NCI-H524 (cell line): ENCODE data around the gene SLC25A29.
A peak's percentile ranks its signal among the peaks of the same experiment; 100 is the strongest.
"Not testable (repeated sequence)": the region's sequence is repeated elsewhere in the genome, so short reads cannot be mapped to it uniquely, and the experiment has no call there.

Experiments
- DNase-seq, 2 experiments: peaks; one replicate each; lab custom pipeline; 2025; lab: John Stamatoyannopoulos, UW

Gene SLC25A29

DNA sequence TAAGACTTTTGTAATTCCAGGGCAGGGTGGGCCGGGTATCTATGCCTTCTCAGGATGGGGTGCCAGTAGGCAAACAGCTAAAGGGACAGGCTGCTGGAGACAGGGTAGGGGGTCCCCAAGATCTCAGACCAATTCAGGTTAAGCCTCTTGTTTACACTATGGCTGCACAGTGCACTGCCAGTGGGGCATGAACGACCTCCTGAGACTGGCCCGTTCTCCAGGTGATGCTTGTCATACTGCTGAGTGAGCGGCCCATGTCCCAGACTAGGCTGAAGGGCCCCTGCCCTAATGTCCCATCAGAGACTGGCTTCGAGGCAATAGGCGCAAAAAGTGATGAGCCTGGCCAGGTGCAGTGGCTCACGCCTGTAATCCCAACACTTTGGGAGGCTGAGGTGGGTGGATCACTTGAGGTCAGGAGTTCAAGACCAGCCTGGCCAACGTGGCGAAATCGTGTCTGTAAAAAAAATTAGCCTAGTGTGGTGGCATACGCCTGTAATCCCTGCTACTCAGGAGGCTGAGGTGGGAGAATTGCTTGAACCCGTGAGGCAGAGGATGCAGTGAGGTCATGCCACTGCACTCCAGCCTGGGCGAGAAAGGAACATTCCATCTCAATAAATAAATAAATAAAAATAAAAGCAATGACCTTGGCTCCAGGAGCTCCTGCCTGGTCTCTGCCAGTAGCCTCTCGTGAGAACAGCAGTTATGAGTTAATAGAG lies 12.6 kb downstream of the SLC25A29 start:
- no peak for DNase-seq

DNA sequence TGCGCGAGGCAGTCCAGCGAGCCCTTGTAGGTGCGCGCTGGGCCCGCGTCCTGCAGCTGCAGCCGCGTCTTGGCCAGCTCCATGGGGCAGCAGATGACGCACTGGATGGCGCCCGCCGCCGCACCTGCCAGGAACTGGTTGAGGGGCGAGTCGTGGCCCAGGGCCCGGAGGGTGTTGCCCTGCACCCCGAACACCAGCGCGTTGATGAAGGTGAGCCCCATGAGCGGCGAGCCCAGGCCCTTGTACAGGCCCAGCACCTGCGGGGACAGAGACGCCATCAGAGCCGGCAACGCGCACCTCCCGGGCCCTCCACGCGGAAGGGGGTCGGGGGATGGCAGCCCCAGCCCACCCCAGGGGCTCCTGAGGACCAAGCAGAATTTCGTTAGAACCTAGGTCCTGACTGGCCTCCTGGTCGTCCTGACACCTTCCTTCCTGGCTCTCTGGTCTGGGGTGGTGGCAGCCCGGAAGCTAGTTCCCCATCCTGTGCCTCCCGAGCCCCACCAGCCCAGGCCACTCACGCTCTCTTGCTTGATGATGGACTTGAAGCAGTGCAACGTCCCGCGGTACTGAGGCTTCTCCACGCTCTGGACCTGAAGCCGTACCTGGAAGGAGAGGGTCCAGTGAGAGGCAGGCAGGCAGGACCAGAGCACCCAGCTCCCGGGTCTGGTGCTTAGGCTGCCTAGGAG lies 13.3 kb downstream of the SLC25A29 start:
- DNase-seq = no peak

DNA sequence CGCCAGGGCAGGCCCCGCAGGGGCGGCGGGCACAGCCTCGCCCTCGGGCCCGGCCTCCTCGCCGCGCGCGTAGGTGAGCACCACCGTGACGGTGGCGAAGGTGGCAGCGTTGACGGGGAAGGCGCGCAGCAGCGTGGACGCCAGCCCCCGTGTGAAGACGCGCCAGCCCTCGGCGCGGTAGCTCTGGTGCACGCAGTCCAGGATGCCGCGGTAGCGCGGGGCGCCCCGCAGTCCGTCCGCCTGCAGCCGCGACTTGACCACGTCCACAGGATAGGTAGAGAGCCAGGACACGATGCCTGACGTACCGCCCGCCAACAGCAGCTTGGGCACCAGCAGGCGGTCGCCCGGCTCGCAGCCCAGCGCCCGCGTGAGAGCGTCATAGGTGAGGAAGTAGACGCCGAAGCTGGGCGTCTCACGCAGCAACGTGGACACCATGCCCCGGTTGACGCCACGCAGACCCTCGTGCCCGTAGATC lies 13.9 kb downstream of the SLC25A29 start:
- no peak for DNase-seq

DNA sequence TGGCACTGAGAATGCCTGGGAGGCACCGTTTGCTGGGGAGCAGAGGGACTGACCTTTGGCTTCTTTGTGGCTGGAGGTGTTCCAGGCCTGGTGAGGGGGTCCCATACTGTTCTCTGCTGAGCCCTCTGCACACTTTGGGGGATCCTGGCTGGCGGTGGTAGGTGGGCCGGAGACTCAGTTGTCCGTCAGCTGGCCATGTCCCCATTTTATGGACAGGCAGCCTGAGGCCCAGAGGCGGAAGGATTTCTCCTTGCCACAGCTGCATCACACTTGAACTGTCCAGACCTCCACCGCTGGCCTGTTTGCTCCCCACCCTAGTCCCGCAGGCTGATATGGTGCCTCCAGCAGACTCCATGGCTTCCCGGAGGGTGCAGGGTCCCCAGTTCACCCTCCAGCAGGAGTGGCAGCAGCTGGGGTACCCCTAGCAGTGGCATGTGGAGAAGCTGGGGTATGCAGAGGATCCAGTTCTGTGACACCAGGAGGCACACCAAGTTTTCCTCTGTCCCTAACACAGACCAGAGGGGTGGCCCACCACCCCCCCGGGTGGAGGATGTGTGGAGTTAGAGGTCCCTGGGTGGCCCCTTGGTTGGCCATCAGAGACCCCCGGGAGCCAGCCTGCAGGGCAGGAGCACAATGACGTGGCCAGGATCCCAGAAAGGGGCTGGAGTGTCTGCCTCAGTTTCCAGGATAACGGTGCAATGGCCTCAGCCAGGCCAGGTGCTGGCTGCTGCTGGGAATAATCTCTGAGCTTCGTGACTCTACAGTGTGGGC lies 14.8 kb downstream of the SLC25A29 start:
- DNase-seq = no peak

DNA sequence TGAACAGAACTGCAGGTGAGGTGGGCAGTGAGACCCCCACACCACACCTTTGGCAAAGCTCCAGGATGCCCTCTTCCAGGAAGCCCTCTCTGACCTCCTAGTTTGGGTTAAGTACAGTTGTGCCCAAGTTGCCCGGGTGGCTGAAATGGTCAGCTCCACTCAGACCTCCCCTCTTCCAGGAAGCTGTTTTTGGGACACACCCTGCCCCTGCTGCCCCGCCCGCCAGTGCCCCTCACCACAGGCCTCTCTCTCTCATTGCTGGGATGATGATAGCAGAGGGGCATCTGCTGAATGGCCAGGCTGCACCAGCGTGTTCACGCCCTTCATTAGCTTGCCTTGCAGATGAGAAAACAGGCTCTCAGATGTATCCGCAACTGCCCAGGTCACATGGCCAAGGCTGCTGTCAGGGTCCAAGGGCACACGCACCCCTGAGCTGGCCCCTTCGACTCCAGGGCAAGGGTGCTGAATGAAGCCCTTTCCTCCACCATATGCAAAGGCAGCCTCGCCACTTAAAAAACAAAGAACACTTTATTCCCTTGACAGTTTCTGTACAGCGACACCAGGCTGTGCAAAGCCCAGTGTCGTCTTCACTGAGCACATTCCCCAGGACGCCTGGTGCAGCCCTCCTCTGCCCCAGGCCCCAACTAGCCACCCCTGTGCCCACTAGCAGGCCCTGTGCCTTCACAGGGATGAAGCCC lies 15.5 kb downstream of the SLC25A29 start:
- no peak for DNase-seq

DNA sequence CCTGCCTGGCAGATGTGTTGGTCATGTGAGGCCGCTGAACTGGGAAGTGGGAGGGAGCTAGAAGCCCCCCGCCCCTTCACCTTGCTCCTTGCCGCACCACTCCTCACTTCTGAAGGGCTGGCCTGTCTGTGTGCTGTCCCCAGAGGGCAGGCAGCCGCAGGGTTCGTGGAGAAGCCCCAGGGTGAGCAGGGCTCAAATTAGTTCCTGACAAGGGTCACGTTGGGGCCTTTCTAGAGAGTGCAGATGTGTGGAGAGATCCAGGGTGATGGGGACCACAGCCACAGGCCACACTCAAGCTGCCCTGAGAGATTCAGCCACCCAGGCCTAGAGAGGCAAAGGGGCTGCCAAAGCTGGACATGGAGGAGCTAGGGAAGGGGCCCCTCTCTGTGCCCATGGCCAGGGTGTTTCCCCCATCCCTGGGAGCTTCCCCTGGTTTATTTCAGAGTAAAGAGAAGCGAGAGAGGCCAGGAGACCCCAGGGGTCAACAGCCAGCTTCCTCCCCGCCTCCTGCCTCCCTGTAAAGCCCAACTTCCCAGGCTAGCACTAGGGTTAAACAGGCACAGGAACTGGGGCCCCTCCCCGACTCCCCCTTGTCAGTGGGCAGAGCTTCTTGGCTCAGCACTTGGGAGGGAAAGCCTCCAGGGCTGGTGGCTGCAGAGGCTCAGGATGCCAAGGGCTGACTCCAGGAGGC lies 16.2 kb downstream of the SLC25A29 start:
- DNase-seq = no peak

DNA sequence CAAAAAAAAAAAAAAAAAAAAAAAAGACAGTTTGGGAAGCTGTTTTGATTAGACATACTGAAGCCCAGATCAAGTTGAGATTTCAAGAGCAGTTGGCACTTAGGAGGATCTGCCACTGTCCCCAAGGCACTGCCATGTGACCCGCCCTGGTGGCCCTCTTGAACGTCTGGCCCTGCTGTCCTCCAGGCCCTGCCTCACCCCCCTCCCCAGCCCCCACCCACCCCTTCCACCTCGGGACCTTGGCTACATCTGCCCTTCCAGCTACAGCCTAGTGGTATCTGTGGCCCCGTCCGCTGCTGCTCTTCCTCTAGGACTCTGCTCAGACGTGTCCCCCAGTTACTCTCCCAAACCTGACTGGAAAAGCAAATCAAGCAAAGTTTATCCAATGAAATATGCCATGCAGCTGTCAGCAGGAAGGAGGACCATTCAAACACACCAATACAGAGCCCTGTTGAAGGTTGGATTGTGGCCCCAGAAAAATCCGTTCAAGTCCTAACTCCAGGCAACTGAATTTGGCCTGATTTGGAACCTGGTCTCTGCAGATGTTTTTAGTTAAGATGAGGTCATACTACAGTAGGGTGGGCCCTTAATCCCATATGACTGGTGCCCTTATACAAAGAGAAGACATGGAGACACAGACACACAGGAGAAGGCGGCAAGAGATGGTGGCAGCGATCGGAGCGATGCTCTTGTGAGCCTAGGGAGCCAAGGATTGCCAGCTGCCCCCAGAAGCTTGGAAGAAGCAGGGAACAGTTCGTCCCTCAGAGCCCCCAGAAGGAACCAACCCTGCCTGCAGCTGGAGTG lies 17.7 kb downstream of the SLC25A29 start:
- DNase-seq = peak; percentile 53 to 74

DNA sequence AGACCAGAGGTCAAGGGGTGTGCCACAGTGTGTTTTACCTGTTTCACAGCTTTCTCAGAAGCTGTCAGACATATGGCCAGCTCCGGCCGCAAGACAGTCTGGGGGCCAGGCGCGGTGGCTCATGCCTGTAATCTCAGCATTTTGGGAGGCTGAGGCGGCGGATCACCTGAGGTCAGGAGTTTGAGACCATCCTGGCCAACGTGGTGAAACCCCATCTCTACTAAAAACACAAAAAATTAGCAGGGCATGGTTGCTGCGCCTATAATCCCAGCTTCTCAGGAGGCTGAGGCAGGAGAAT lies 18.3 kb downstream of the SLC25A29 start:
- DNase-seq = not testable (repeated sequence)

DNA sequence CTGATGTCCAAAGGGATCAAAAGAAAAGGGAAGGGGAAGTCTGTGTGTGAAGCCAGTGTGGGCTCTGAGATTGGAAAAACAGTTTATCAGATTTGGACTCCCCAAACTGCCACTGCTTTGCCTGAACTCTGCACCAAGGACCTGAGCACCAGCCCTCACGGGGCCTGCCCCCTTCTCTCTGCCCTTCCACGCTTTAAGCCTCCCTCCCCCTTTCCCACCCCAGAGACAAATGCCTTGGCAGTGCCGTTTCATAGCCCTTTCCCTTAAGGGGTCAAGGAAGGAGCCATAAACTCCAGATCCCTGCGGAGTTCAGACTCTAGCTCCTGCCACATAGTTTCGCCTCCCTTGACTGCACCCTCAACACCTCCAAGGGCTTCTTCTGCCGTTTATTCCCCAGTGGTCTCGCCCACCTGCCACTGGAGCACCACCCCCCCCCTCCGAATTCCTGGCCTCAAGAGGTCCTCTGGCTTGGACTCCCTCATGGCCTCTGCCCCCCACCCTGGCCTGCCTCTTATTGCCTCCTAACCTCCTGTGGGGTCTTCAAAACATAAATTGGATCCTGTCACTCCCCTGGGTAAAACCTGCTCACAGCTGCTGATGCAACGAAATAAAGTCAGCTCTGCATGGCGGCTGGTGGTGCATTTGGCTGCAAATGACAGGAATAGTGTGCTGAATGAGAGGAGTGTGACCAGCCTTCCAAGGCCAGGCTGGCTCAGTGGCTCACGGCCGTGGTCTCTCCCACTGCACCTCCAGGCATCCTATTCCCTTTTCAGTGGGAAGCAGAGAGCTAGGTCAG lies 18.8 kb downstream of the SLC25A29 start:
- no peak for DNase-seq

DNA sequence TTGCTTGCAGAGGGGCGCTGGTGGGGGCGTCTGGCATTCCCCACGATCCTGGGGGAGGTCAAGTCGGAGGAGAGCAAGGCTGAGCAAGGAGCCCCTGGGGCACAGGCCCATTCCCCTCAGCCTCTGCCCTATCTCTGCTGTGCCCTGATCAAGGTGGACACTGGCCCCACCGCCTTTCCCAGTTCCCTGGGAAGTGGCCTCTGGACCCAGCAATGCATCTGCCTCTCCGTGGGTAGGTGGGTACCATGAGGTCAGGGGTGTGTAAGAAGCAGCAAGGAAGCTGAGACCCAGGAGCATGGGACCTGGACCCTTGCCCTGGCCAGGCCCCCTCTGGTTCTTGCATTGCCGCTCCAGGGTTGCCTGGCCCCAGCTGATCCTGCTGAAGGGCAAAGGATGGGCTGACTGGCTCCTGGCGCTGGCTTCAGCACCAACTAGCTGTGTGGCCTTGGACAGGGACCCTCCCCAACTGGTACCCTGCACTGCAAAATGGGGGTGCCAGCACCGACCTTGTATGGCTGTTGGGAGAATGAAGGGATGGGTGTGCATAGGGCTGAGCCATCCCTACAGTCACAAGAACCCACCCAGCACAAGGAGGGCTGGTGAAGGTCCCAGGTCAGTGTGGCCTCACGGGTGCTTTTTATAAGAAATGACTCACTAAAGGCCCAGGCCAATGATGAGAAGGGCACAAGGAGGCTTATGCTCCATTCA lies 19.6 kb downstream of the SLC25A29 start:
- no peak for DNase-seq

DNA sequence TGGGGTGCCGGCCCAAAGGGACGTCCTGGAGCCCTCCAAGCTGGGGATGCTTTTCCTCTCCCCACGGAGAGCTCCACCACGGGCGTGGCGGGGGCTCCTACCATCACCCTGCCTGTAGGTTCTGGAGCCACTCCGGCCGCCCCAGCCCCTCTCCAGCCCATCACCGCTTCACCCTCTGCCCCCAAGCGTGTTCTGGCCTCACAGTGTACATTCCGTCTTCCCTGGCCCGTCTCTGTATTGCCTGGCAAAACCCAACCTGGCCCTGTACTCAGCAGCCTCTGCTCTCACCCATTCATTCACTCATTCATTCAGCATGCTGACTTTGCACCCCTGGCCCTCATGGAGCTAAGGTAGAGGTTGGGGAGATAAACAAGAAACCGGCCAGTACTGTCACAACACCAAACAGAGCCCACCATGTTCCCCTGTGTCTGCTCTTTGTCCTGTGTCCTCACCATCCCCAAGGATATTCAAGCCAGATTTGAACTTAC lies 20.3 kb downstream of the SLC25A29 start:
- DNase-seq = no peak

DNA sequence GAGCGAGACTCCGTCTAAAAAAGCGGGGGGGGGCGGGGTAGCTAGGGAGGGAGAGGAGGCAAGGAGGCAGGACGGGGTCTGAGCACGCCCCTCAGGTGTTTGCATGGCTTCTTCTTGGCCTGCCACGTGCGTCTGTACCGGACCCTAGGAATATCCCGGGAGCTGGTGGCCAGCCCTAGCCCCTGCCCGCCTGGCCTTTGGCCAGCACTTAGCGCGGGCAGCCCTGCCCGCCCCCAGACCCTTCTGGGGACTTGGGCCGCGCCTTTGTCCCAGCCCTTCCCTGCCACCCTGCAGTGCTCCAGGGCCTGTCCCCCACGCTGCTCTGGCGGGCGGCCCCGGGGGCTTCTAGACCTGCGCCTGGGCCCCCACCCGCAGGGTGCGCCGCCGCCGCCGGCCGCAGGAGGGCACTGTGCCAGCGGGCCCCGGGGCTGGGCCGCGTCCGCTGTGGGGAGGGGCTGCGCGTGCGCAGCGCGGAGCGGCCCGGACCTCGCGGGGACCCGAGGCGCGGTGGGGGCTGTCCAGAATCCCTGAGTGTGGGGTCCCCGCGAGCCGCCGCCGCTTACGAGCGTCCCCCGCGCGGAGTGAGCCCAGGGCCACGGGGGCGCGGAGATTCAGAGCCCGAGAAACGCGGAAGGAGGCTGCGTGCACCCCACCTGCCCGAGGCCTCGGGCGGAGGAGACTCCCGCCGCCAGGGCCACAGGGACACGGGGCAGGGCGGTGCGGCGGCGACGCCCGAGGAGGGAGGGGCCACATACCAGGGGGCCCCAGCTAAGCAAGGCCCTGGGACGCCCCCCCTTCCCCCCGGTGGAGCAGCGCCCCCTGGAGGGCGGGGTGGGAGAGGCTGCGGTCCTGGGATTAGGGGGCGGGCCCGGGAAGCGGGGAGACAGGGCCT lies 21.0 kb downstream of the SLC25A29 start:
- DNase-seq = peak; percentile 53 to 65

DNA sequence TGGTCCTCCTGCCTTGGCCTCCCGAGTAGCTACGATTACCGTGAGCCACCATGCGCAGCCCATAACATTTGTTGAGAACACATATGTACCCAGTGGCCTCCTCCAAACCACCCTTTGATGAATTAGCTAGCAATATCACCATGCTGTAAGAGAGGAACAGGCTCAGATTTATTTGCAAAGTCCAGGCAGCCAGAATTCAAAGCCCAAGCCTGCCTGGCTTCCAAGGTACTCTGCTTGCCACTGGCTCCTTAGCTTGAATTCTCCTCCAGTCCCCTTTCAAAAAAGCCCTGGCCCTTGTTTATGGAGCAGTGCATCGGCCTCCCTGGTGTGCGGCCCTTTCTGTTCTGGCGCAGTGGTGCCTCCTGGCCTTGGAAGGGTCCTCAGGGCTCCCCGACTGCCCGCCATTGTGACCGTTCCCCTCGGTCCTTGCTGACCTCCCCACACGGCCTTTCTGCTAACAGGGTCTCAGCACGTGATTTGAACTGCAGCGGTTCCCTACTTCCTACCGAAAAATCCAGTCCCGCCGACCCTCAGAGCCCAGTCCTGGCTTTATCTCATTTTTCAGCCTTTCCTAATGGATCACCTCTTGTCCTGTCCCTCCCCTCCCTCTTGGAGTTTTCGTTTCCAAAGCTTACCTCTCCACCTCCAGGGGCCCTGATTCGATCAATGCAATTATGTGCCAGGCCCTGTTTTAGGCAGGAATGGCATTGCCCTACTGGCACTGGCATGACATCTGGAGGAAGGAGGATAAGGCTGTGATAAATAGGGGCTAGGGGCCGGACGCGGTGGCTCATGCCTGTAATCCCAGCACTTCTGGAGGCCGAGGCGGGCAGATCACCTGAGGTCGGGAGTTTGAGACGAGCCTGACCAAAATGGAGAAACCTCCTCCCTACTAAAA lies 22.0 kb downstream of the SLC25A29 start:
- DNase-seq = no peak

DNA sequence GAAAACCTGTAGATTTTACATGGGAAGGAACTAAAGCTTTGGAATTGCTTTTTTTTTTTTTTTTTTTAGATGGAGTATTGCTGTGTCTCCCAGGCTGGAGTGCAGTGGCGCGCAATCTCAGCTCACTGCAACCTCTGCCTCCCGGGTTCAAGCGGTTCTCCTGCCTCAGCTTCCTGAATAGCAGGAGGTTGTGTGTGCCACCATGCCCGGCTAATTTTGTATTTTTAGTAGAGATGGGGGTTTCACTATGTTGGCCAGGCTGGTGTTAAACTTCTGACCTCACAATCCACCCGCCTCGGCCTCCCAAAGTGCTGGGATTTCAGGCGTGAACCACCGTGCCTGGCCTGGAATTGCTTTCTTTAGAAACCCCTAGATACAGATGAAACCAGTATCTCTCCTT lies 22.8 kb downstream of the SLC25A29 start:
- DNase-seq = not testable (repeated sequence)

DNA sequence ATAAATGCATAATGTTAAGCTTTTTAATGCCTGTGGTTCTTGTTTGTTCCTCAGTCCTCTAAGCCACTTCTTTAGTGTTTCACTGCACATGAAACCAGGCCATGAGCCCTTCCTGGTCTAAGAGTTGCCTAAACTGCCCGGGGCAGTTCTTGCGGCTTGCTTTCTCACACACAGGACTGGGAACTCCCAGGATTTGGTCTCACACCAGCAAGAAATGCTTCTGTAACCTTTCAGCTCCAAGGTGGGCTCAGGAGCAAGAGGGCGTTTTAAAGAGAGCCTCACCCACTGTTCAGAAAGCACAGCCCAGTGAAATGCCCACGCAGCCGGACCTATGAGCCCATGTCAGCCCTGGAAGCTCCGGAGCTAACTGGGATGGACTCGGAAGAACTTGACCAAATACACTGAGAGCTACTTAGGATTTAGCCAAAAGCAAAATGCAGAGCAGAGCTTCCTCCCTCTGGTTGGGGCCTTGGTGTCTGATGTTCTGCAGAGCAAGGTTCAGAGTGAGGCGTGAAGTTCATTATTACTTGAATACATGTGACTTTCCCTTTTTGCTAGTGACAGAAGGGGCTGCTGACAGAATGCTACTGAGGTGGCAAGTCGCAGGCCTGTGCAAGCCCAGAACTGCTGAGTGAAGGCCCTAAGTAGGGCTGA lies 23.4 kb downstream of the SLC25A29 start:
- DNase-seq = no peak

DNA sequence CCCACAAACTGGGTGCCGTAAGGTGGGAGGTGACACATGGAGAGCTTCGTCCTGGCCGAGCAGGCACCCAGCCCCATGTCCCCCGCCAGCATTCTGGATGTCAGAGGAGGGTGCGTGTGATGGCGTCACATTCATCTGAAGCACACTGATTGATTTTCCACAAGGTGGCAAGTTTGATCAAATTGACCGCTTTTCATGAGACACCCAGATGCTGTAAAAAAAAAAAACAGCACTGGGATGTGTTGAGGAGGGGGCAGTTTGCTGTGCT lies 24.2 kb downstream of the SLC25A29 start:
- DNase-seq = no peak
